Measurements from ENCODE around the gene CHPF.

DNA sequence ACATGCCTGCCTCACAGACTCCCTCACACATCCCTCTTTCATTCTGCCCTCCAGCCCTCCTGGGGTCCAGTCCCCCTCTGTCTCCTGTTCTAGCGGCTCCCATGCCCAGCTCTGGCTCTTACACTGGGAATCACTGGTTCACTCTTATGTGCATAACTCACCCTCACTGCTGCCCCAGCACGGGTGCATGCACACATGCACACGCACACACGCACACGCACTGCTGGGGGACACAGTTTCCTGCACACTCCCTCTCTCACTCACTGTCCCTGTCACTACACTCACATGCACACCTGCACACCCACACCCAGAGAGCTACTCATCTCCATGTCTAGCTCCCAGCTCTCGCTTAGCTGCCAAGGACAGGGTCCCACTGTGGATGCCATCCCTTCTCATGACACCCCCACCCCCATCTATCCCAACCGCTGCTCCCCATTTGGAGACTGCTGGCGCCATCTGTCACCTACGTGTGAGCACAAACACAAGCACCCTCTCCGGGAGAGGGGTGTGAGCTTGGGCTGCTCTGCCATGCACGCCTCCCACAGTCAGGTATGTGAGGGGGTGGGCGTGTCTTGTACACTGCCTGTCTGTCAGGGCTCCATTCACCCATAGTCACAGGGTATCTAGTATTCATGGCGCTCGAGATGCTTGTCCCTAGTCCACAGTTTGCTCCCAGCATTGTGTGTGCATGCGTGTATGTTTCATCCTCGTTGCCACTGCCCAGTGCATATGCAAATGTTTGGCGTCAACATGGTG is 27.6 kb downstream of the CHPF start:
- no peak for TF ChIP-seq SP1 (IDR thresholded peaks at IDR 0.05; ENCODE audit: low read depth)
- no peak for TF ChIP-seq RAD21 (IDR thresholded peaks at IDR 0.05; ENCODE audit: low read depth)
- TF ChIP-seq, protein P1, sequence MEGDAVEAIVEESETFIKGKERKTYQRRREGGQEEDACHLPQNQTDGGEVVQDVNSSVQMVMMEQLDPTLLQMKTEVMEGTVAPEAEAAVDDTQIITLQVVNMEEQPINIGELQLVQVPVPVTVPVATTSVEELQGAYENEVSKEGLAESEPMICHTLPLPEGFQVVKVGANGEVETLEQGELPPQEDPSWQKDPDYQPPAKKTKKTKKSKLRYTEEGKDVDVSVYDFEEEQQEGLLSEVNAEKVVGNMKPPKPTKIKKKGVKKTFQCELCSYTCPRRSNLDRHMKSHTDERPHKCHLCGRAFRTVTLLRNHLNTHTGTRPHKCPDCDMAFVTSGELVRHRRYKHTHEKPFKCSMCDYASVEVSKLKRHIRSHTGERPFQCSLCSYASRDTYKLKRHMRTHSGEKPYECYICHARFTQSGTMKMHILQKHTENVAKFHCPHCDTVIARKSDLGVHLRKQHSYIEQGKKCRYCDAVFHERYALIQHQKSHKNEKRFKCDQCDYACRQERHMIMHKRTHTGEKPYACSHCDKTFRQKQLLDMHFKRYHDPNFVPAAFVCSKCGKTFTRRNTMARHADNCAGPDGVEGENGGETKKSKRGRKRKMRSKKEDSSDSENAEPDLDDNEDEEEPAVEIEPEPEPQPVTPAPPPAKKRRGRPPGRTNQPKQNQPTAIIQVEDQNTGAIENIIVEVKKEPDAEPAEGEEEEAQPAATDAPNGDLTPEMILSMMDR (IDR thresholded peaks at IDR 0.05 in 2 of 3, conservative IDR thresholded peaks at IDR 0.05 in 1 of 3; ENCODE audit: borderline replicate concordance in 1 of 3, insufficient read depth in 1 of 3, low read depth in 2 of 3, low read length in 2 of 3) = no peak
- TF ChIP-seq EZH2 (IDR thresholded peaks at IDR 0.05) = no peak
- TF ChIP-seq, protein P2, sequence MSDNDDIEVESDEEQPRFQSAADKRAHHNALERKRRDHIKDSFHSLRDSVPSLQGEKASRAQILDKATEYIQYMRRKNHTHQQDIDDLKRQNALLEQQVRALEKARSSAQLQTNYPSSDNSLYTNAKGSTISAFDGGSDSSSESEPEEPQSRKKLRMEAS (IDR thresholded peaks at IDR 0.05) = no peak
- no peak for TF ChIP-seq EZH2phosphoT487 (IDR thresholded peaks at IDR 0.05; ENCODE audit: borderline replicate concordance)
- no peak for TF ChIP-seq CBX3 (IDR thresholded peaks at IDR 0.05; ENCODE audit: low read depth)
- TF ChIP-seq SIN3A (IDR thresholded peaks at IDR 0.05; ENCODE audit: low read depth) = no peak
- TF ChIP-seq, protein P3, sequence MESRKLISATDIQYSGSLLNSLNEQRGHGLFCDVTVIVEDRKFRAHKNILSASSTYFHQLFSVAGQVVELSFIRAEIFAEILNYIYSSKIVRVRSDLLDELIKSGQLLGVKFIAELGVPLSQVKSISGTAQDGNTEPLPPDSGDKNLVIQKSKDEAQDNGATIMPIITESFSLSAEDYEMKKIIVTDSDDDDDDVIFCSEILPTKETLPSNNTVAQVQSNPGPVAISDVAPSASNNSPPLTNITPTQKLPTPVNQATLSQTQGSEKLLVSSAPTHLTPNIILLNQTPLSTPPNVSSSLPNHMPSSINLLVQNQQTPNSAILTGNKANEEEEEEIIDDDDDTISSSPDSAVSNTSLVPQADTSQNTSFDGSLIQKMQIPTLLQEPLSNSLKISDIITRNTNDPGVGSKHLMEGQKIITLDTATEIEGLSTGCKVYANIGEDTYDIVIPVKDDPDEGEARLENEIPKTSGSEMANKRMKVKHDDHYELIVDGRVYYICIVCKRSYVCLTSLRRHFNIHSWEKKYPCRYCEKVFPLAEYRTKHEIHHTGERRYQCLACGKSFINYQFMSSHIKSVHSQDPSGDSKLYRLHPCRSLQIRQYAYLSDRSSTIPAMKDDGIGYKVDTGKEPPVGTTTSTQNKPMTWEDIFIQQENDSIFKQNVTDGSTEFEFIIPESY (IDR thresholded peaks at IDR 0.05; ENCODE audit: extremely low read depth, insufficient replicate concordance, low read length) = no peak
- no peak for TF ChIP-seq POLR2A (IDR thresholded peaks at IDR 0.05; ENCODE audit: borderline replicate concordance, extremely low read depth, insufficient read depth, insufficient read length)
- TF ChIP-seq YY1 (IDR thresholded peaks at IDR 0.05; ENCODE audit: extremely low read depth, insufficient replicate concordance, low read depth, low read length) = no peak
- TF ChIP-seq POLR2AphosphoS5 (IDR thresholded peaks at IDR 0.05; ENCODE audit: low read depth, low read length) = no peak

All from HCT116 (cell line).